Ramos (cell line): ENCODE data around the gene CLEC6A.
"Not testable (repeated sequence)": the region's sequence is repeated elsewhere in the genome, so short reads cannot be mapped to it uniquely, and the experiment has no call there.

Experiments
- in situ Hi-C: fragments of 300-500 bp; cut with MboI; formaldehyde crosslinking; loops from one replicate; pipeline ENCODE4 v1.14.3; 2022; ENCODE audit warnings: low sequenced_read_pairs; ENCODE audit not compliant: unreplicated experiment

The CLEC6A gene

GRCh38 chr12:8491646-8492530 is 36.1 kb downstream of the CLEC6A start:
- in situ Hi-C loops = no loop called here

GRCh38 chr12:8493084-8493483 is 37.3 kb downstream of the CLEC6A start:
- in situ Hi-C loops = no loop called here

DNA sequence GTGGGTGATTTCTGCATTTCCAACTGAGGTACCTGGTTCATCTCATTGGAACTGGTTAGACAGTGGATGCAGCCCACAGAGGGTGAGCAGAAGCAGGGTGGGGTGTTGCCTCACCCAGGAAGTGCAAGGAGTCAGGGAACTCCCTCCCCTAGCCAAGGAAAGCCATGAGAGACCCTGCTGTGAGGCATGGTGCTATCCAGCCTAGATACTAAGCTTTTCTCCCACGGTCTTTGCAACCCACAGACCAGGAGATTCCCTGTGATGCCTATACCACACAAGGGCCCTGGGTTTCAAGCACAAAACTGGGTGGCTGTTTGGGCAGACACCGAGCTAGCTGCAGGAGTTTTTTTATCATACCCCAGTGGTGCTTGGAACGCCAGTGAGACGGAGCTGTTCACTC is 39.9 kb downstream of the CLEC6A start:
- in situ Hi-C loops = not testable (repeated sequence)

GRCh38 chr12:8496074-8496473 is 40.3 kb downstream of the CLEC6A start:
- in situ Hi-C loops = not testable (repeated sequence)

DNA sequence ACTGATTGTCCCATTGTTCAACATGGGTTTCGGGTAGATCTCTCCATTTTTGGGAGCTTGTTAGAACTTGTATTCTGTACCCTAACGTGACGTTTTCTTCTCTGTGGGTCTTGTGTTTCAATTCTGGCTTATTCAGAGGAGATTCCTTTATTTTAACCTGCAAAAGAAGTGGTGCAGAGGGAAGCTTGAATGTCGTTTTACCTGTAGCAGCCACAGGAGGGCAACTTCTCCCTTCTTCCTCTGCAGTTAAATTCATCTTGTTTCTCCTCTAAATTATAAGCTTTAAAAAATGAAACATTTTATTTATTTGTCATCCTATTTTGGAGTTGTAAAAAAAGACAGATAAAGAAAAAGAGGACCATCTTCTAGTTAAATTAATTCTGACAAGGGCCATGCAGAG is 43.9 kb downstream of the CLEC6A start:
- in situ Hi-C loops = no loop called here

- in situ Hi-C loops = no loop called here
These were observed 46.0 kb downstream of the CLEC6A start for GRCh38 chr12:8501720-8502119.

GRCh38 chr12:8504351-8504750 is 48.6 kb downstream of the CLEC6A start:
- in situ Hi-C loops = no loop called here

GRCh38 chr12:8507596-8507995 is 51.8 kb downstream of the CLEC6A start:
- in situ Hi-C loops = no loop called here

DNA sequence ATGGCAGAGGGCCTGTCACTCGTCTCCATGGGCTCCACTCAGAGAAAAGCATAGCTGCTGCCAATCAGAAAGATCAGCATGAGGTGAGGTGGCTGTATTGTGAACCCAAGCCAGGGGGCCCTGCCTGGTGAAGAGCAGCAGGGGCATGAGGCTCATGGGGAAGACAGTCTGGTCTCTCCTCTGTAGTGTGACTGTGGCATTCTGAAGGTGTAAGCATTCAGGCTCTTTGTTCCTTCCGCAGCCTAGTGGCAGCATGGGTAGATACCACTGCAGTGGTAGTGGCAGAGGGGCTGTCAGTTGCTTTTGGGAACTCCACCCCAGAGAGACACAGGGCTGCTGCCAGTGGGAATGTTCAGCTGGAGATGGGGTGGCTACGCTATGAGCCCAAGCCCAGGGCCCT is 52.5 kb downstream of the CLEC6A start:
- in situ Hi-C loops = no loop called here

DNA sequence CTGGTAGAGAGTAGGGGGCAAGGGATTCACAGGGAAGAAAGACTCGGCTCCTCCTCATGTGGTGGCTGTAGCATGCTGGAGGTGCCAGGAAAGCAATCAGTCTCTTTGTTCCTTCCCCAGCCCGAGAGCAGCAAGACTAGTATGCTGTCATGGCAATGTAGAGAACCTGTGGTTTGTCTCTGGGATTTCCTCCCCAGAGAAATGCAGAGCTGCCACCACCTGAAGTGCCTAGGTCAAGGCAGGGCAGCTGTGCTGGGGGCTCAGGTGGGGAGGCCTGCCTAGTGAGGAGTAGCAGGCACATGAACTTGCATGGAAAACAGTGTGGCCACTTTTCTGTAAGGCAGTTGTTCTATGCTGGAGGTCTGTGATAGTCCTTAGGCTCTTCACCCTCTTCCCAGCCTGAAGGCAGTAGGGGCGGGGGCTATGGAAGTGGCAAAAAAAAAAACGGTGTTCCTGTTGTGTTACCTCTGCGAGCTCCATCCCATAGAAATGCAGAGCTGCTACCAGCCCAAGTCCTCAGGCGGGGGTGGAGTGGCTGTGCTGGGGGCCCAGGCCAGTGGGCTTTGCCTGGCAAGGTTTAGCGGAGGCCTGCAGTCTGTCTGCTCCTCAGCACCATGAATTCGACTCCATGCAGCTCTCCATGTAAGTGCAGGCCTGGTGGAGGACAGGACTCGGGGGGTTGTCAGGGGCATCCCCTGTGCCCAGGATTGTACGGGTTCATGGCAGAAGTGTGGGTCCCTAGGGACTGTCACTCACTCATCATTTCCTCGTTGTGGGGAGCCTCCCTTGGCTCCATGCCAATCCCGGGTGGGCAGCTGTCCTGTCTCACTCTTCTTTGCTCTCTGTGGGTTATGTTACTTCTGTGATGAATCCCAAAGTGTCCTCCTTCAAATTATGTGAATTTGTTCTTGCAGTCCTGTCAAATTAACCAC is 53.4 kb downstream of the CLEC6A start:
- in situ Hi-C loops = no loop called here

DNA sequence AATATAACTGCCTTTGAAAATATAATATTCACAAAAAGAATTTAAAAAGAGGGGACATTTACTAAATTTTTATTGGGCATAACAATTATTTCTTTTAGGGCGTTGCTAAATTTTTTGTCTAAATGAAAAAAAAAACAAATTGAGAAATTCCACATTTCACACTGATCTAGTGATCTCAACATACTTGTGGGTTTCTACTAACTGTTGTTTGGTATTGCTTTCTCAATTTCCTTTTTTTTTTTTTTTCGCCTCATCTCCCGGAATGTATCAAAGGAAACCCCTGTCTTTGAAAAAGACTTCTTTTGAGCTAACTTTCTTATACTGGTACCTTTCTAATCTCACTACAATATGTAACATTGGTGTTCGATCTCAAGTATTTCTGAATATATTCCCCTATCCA is 57.5 kb downstream of the CLEC6A start, which contains the start of gene CLEC4D:
Gene CLEC4D, plus strand, starts transcription at position 248 of the 400 bp plus-strand sequence. CDS start 230 bp downstream, outside the sequence.
- in situ Hi-C loops = no loop called here

DNA sequence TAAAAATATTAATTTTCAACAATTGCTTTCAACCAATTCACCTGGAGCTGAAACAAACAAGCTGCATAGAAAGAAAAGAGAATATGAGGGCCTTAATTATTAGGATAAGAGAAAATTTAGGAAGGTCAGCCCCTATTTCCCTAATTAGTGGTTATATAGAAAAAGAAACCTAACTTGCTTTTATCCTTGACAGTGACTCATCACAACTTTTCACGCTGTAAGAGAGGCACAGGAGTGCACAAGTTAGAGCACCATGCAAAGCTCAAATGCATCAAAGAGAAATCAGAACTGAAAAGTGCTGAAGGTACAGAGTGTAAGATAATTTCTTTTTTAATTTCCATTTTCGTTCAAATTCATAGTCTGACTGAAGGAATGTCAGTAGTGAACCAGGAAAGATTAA is 62.2 kb downstream of the CLEC6A start:
- in situ Hi-C loops = no loop called here

- in situ Hi-C loops = no loop called here
These were observed 63.4 kb downstream of the CLEC6A start for GRCh38 chr12:8519171-8519570.

DNA sequence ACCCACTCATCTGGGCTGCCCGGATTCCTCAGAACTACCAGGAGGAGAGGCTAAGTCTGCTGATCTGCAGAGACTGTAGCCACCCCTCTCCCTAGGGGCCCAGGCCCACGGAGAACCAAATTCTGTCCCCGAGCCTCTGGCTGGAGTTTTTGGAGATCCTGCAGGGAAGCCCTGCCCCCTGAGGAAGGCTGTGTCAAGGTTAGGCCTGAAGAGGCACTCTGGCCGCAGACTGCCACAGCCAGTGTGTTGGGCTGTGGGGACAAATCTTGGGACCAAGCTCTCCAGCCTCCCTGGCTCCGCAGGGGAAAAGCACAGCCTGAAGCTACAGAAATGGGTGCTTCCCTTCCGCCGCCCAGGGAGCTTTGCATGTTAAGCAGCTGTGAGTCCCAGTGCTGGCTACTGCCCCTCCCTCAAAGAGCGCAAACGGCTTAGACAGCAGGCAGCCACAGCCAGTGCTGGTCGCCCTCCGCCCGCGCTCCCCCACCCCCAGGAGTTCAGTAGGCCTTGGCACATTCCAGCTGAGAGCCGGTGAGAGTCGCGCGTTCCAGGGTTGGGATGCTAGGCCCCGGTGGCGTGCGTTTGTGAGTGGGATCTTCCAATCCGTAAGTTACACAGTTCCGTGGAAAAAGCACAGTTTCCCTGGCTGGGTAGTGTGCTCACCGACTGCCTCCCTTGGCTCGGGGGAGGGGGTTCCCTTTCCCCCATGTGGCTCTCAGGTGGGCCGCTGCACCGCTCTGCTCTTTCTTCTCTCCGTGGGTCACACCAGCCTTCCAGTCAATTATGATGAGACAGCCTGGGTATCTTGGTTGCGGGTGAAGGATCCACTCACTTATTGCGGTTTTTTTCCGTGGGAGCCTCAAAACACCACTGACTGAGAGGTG is 71.7 kb downstream of the CLEC6A start:
- in situ Hi-C loops = loop anchor here (25.0 kb wide), 1 partner anchor 335 kb away; no protein-coding TSS in a partner anchor
